Measurements from ENCODE around the gene IYD. TPM values are rescaled to one million over a fixed set of nuclear protein-coding genes. Genes with fewer than 3 reads are reported as not detected.

The IYD gene
- total and polyA plus RNA-seq, 4 donors: 0.26 to 1.9 (median 0.77) TPM

DNA sequence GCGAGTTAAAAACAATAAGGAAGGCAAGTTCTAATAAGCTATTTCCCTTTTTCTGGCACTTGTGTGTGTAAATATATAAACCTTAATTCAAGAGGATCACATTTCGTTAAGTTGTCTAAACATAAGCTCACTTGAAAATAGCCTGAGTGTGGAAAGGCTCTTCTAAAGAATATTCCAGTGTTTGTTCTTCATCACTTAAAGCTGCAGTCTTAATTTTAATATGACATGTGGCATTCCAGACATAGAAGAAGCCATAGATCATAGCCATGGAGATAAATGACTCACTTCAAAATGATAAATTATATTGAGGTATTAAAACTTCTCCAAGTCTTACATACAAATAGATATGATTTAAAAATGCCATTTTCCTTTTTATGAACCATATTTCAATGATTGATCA lies 42.1 kb downstream of the IYD start:
- DNase-seq (no peak), ATAC-seq (ENCODE audit: insufficient read depth, low FRiP score) (no peak)
- H3K27me3 ChIP-seq (ENCODE audit: control insufficient read depth in 3 of 3, insufficient read depth in 3 of 3, low read length in 2 of 3): no peaks in the 10 kb centered on the region
- no peaks in the 10 kb centered on the region for H3K9me3 ChIP-seq (ENCODE audit: control insufficient read depth in 4 of 4, insufficient read depth in 3 of 4, low read length in 3 of 4)
- H3K36me3 ChIP-seq (ENCODE audit: control insufficient read depth in 4 of 4, insufficient read depth in 4 of 4, low read length in 4 of 4): no peaks in the 10 kb centered on the region
- WGBS, 2 donors: 33 to 42% methylated on average over 2 of the region's 2 CpGs
- no peak overlapping the region for H3K4me3 ChIP-seq
- H3K27ac ChIP-seq (ENCODE audit: low read depth in 1 of 2, low read length in 1 of 2): no peak overlapping the region
- TF ChIP-seq, protein P1, sequence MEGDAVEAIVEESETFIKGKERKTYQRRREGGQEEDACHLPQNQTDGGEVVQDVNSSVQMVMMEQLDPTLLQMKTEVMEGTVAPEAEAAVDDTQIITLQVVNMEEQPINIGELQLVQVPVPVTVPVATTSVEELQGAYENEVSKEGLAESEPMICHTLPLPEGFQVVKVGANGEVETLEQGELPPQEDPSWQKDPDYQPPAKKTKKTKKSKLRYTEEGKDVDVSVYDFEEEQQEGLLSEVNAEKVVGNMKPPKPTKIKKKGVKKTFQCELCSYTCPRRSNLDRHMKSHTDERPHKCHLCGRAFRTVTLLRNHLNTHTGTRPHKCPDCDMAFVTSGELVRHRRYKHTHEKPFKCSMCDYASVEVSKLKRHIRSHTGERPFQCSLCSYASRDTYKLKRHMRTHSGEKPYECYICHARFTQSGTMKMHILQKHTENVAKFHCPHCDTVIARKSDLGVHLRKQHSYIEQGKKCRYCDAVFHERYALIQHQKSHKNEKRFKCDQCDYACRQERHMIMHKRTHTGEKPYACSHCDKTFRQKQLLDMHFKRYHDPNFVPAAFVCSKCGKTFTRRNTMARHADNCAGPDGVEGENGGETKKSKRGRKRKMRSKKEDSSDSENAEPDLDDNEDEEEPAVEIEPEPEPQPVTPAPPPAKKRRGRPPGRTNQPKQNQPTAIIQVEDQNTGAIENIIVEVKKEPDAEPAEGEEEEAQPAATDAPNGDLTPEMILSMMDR (IDR thresholded peaks at IDR 0.05; ENCODE audit: control extremely low read depth, extremely low read depth): no peak
- H3K9ac ChIP-seq (ENCODE audit: insufficient read depth in 1 of 2, low read length in 2 of 2): no peak overlapping the region
- peaks cover 6 to 29% (median 17%) of the 10 kb centered on the region in 5 donors for H3K4me1 ChIP-seq (ENCODE audit: control insufficient read depth in 5 of 5, insufficient read depth in 5 of 5, low read length in 5 of 5)

- Histone ChIP-seq H3K4me3 (no peak overlapping the region), H3K4me1 (ENCODE audit: control insufficient read depth in 5 of 5, insufficient read depth in 5 of 5, low read length in 5 of 5) (peaks cover 6 to 29% (median 17%) of the 10 kb centered on the region in 5 donors), H3K9me3 (ENCODE audit: control insufficient read depth in 4 of 4, insufficient read depth in 3 of 4, low read length in 3 of 4) (no peaks in the 10 kb centered on the region), H3K27me3 (ENCODE audit: control insufficient read depth in 3 of 3, insufficient read depth in 3 of 3, low read length in 2 of 3) (no peaks in the 10 kb centered on the region), H3K9ac (ENCODE audit: insufficient read depth in 1 of 2, low read length in 2 of 2) (no peak overlapping the region), H3K27ac (ENCODE audit: low read depth in 1 of 2, low read length in 1 of 2) (no peak overlapping the region), H3K36me3 (ENCODE audit: control insufficient read depth in 4 of 4, insufficient read depth in 4 of 4, low read length in 4 of 4) (no peaks in the 10 kb centered on the region)
- 83 to 85% methylated on average over 3 of the region's 3 CpGs for WGBS, 2 donors
- ATAC-seq (ENCODE audit: insufficient read depth, low FRiP score) (no peak), DNase-seq (no peak)
- TF ChIP-seq, protein P1 (IDR thresholded peaks at IDR 0.05; ENCODE audit: control extremely low read depth, extremely low read depth): no peak
These were observed 43.4 kb downstream of the IYD start for GRCh38 chr6:150412221-150412620.

- TF ChIP-seq, protein P1 (IDR thresholded peaks at IDR 0.05; ENCODE audit: control extremely low read depth, extremely low read depth): no peak
- Histone ChIP-seq H3K36me3 (ENCODE audit: control insufficient read depth in 4 of 4, insufficient read depth in 4 of 4, low read length in 4 of 4) (no peaks in the 10 kb centered on the region), H3K9me3 (ENCODE audit: control insufficient read depth in 4 of 4, insufficient read depth in 3 of 4, low read length in 3 of 4) (no peaks in the 10 kb centered on the region), H3K4me3 (no peak overlapping the region), H3K27me3 (ENCODE audit: control insufficient read depth in 3 of 3, insufficient read depth in 3 of 3, low read length in 2 of 3) (no peaks in the 10 kb centered on the region), H3K27ac (ENCODE audit: low read depth in 1 of 2, low read length in 1 of 2) (no peak overlapping the region), H3K4me1 (ENCODE audit: control insufficient read depth in 5 of 5, insufficient read depth in 5 of 5, low read length in 5 of 5) (peaks cover 6 to 33% (median 11%) of the 10 kb centered on the region in 5 donors), H3K9ac (ENCODE audit: insufficient read depth in 1 of 2, low read length in 2 of 2) (no peak overlapping the region)
- WGBS, 2 donors: 55 to 60% methylated on average over 4 of the region's 4 CpGs
- no peak for DNase-seq
- ATAC-seq (ENCODE audit: insufficient read depth, low FRiP score): no peak
These were observed 44.4 kb downstream of the IYD start for GRCh38 chr6:150413198-150413597.

- no peak overlapping the region for H3K27ac ChIP-seq (ENCODE audit: low read depth in 1 of 2, low read length in 1 of 2)
- ATAC-seq (ENCODE audit: insufficient read depth, low FRiP score) (no peak), DNase-seq (no peak)
- no peaks in the 10 kb centered on the region for H3K27me3 ChIP-seq (ENCODE audit: control insufficient read depth in 3 of 3, insufficient read depth in 3 of 3, low read length in 2 of 3)
- no peak overlapping the region for H3K9ac ChIP-seq (ENCODE audit: insufficient read depth in 1 of 2, low read length in 2 of 2)
- H3K4me3 ChIP-seq: no peak overlapping the region
- H3K4me1 ChIP-seq (ENCODE audit: control insufficient read depth in 5 of 5, insufficient read depth in 5 of 5, low read length in 5 of 5): peaks cover 6 to 33% (median 11%) of the 10 kb centered on the region in 5 donors
- H3K36me3 ChIP-seq (ENCODE audit: control insufficient read depth in 4 of 4, insufficient read depth in 4 of 4, low read length in 4 of 4): no peaks in the 10 kb centered on the region
- H3K9me3 ChIP-seq (ENCODE audit: control insufficient read depth in 4 of 4, insufficient read depth in 3 of 4, low read length in 3 of 4): no peaks in the 10 kb centered on the region
- 87 to 91% methylated on average over 3 of the region's 3 CpGs for WGBS, 2 donors
- TF ChIP-seq, protein P1 (IDR thresholded peaks at IDR 0.05; ENCODE audit: control extremely low read depth, extremely low read depth): no peak
These were observed 45.0 kb downstream of the IYD start for GRCh38 chr6:150413781-150414281.

Measured in lung (tissue), 12 donors.